Stimulated activated naive B cell treated with anti-CD40 and anti-IgM and Interleukin-4, amounts not matched to agents 10 μg/mL and 1 μg/mL and 100 μg/mL, for 72 hours (primary cell): Measurements from ENCODE around the gene FN3KRP.
"Not testable (repeated sequence)": the region's sequence is repeated elsewhere in the genome, so short reads cannot be mapped to it uniquely, and the experiment has no call there.

Experiments
- ATAC-seq, 2 donors: fragments of 150-1000 bp; cut with Tn5 transposase; replicated peaks; 2 replicates each; pipeline ENCODE4 v1.10.0; 2021; ENCODE audit warnings: moderate library complexity in 1 of 2
- DNase-seq: peaks from one replicate; pipeline ENCODE4 v3.0.0; 2021
- H3K27ac Mint-ChIP-seq: one replicate; pipeline ENCODE4 v1.8.0; 2022; ENCODE audit warnings: mild to moderate bottlenecking, mixed read lengths
- H3K27me3 Mint-ChIP-seq, 2 donors: one replicate each; pipeline ENCODE4 v1.8.0; 2022; ENCODE audit warnings: mixed read lengths in 2 of 2
- H3K36me3 Mint-ChIP-seq, 2 donors: one replicate each; pipeline ENCODE4 v1.8.0; 2022; ENCODE audit warnings: mixed read lengths in 2 of 2, mild to moderate bottlenecking in 1 of 2
- H3K4me1 Mint-ChIP-seq, 2 donors: one replicate each; pipeline ENCODE4 v1.8.0; 2022; ENCODE audit warnings: mixed read lengths in 2 of 2, mild to moderate bottlenecking in 1 of 2
- H3K4me3 Mint-ChIP-seq, 2 donors: one replicate each; pipeline ENCODE4 v1.8.0; 2022; ENCODE audit warnings: mild to moderate bottlenecking in 2 of 2, mixed read lengths in 2 of 2, moderate library complexity in 1 of 2
- H3K9me3 Mint-ChIP-seq, 2 donors: one replicate each; pipeline ENCODE4 v1.8.0; 2022; ENCODE audit warnings: mixed read lengths in 2 of 2, mild to moderate bottlenecking in 1 of 2

The FN3KRP gene

GRCh38 chr17:82736511-82737185, 20.1 kb downstream of the FN3KRP start:
- ATAC-seq (no peak), DNase-seq (no peak)
- Mint-ChIP-seq H3K4me3 (no peak overlapping the region), H3K36me3 (peaks cover 33 to 44% of the 10 kb centered on the region in 2 donors), H3K4me1 (peaks cover 0 to 6% of the 10 kb centered on the region in 2 donors), H3K27ac (no peak overlapping the region), H3K27me3 (peaks cover 7 to 16% of the 10 kb centered on the region in 2 donors), H3K9me3 (peaks cover 15 to 20% of the 10 kb centered on the region in 2 donors)

- no peak overlapping the region for H3K4me3 Mint-ChIP-seq
- DNase-seq (no peak), ATAC-seq (no peak)
- H3K27me3 Mint-ChIP-seq = peaks cover 7 to 16% of the 10 kb centered on the region in 2 donors
- peaks cover 21 to 38% of the 10 kb centered on the region in 2 donors for H3K36me3 Mint-ChIP-seq
- peaks cover 12 to 21% of the 10 kb centered on the region in 2 donors for H3K9me3 Mint-ChIP-seq
- no peak overlapping the region for H3K27ac Mint-ChIP-seq
- peaks cover 0 to 4% of the 10 kb centered on the region in 2 donors for H3K4me1 Mint-ChIP-seq
These were observed 21.7 kb downstream of the FN3KRP start for GRCh38 chr17:82737967-82738877.

- H3K9me3 Mint-ChIP-seq = peaks cover 10 to 18% of the 10 kb centered on the region in 2 donors
- no peak for ATAC-seq
- H3K36me3 Mint-ChIP-seq = peaks cover 10 to 26% of the 10 kb centered on the region in 2 donors
- no peak overlapping the region for H3K27ac Mint-ChIP-seq
- no peak overlapping the region for H3K4me3 Mint-ChIP-seq
- peaks cover 0 to 2% of the 10 kb centered on the region in 2 donors for H3K4me1 Mint-ChIP-seq
- no peak for DNase-seq
- H3K27me3 Mint-ChIP-seq = peaks cover 3 to 6% of the 10 kb centered on the region in 2 donors
These were observed 24.6 kb downstream of the FN3KRP start for GRCh38 chr17:82740906-82741759.

- no peaks in the 10 kb centered on the region for H3K4me1 Mint-ChIP-seq
- no peak for ATAC-seq
These were observed 27.1 kb downstream of the FN3KRP start for GRCh38 chr17:82743344-82744219.

GRCh38 chr17:82744736-82745135, 28.2 kb downstream of the FN3KRP start:
- ATAC-seq, H3K27ac Mint-ChIP-seq, H3K4me1 Mint-ChIP-seq, H3K27me3 Mint-ChIP-seq, DNase-seq, H3K4me3 Mint-ChIP-seq: not testable (repeated sequence)
- Mint-ChIP-seq H3K36me3 (peaks cover 14 to 27% of the 10 kb centered on the region in 2 donors), H3K9me3 (peaks cover 14 to 21% of the 10 kb centered on the region in 2 donors)

More at GRCh38 chr17:82743344-82744219, 27.1 kb downstream of the FN3KRP start:
- no peak overlapping the region for H3K27ac Mint-ChIP-seq
- H3K27me3 Mint-ChIP-seq = no peaks in the 10 kb centered on the region
- peaks cover 14 to 21% of the 10 kb centered on the region in 2 donors for H3K9me3 Mint-ChIP-seq
- peaks cover 15 to 28% of the 10 kb centered on the region in 2 donors for H3K36me3 Mint-ChIP-seq
- H3K4me3 Mint-ChIP-seq = no peak overlapping the region
- no peak for DNase-seq

- ATAC-seq (no peak), DNase-seq (no peak)
- Mint-ChIP-seq H3K9me3 (peaks cover 14% of the 10 kb centered on the region in 2 donors), H3K4me3 (no peak overlapping the region), H3K4me1 (no peaks in the 10 kb centered on the region), H3K27ac (no peak overlapping the region), H3K36me3 (peaks cover 13 to 20% of the 10 kb centered on the region in 2 donors), H3K27me3 (no peaks in the 10 kb centered on the region)
These were observed 29.0 kb downstream of the FN3KRP start for GRCh38 chr17:82745524-82745923.

GRCh38 chr17:82748756-82749155, 32.2 kb downstream of the FN3KRP start:
- ATAC-seq (no peak), DNase-seq (no peak)
- Mint-ChIP-seq H3K4me3 (no peak overlapping the region), H3K27me3 (no peaks in the 10 kb centered on the region), H3K36me3 (peaks cover 4 to 6% of the 10 kb centered on the region in 2 donors), H3K4me1 (peaks cover 10 to 15% of the 10 kb centered on the region in 2 donors), H3K27ac (no peak overlapping the region), H3K9me3 (peaks cover 5% of the 10 kb centered on the region in 2 donors)

- ATAC-seq = no peak
- Mint-ChIP-seq H3K27ac (no peak overlapping the region), H3K4me3 (peak overlapping the region in 1 of 2 donors; percentile 39), H3K4me1 (peaks cover 18 to 26% of the 10 kb centered on the region in 2 donors), H3K27me3 (no peaks in the 10 kb centered on the region), H3K36me3 (peaks cover 11 to 12% of the 10 kb centered on the region in 2 donors), H3K9me3 (peaks cover 5% of the 10 kb centered on the region in 2 donors)
- no peak for DNase-seq
These were observed 33.9 kb downstream of the FN3KRP start for GRCh38 chr17:82750241-82750908.

GRCh38 chr17:82751171-82751570, 34.7 kb downstream of the FN3KRP start:
- H3K4me1 Mint-ChIP-seq = peaks cover 23 to 26% of the 10 kb centered on the region in 2 donors
- ATAC-seq = peak; percentile 39 to 62
- peak overlapping the region; percentile 42 for H3K27ac Mint-ChIP-seq
- H3K27me3 Mint-ChIP-seq = no peaks in the 10 kb centered on the region
- H3K4me3 Mint-ChIP-seq = peak overlapping the region; percentile 46 to 90
- H3K9me3 Mint-ChIP-seq = peaks cover 3% of the 10 kb centered on the region in 2 donors
- DNase-seq = no peak
- H3K36me3 Mint-ChIP-seq = peaks cover 10 to 15% of the 10 kb centered on the region in 2 donors

- no peaks in the 10 kb centered on the region for H3K27me3 Mint-ChIP-seq
- DNase-seq = peak; percentile 80
- H3K4me3 Mint-ChIP-seq = peak within 1 kb of the TSS; percentile 85 to 90
- peak; percentile 81 to 82 for ATAC-seq
- peaks cover 7 to 12% of the 10 kb centered on the region in 2 donors for H3K36me3 Mint-ChIP-seq
- H3K4me1 Mint-ChIP-seq = peaks cover 23 to 26% of the 10 kb centered on the region in 2 donors
- no peaks in the 10 kb centered on the region for H3K9me3 Mint-ChIP-seq
- H3K27ac Mint-ChIP-seq = peak within 1 kb of the TSS; percentile 84
These were observed 35.3 kb downstream of the FN3KRP start, which contains the start of gene TBCD for GRCh38 chr17:82751571-82752370. Gene TBCD, plus strand, starts transcription at chr17:82752065. Its CDS starts 129 bp downstream, at chr17:82752194.

GRCh38 chr17:82752371-82753200, 36.1 kb downstream of the FN3KRP start:
- no peak for DNase-seq
- Mint-ChIP-seq H3K9me3 (no peaks in the 10 kb centered on the region), H3K4me3 (peak overlapping the region; percentile 84 to 90), H3K36me3 (peaks cover 11 to 19% of the 10 kb centered on the region in 2 donors), H3K27ac (peak overlapping the region; percentile 6), H3K27me3 (no peaks in the 10 kb centered on the region), H3K4me1 (peaks cover 23 to 26% of the 10 kb centered on the region in 2 donors)
- ATAC-seq = peak; percentile 37 to 52
